ENCODE results near the gene MPZL2. TPM values are rescaled to one million over a fixed set of nuclear protein-coding genes. Genes with fewer than 3 reads are reported as not detected.

MPZL2 gene
- total and polyA plus RNA-seq, 10 of the 15 experiments (the other 5 are each of a cell fraction or from before 2014, with no cell fraction given), result 0.81 to 4.8 (median 3.1) TPM

GRCh38 chr11:118212781-118213191, 51.3 kb downstream of the MPZL2 start:
- Histone ChIP-seq H3K4me3 (no peak overlapping the region), H3K4me1 (ENCODE audit: control insufficient read depth, insufficient read depth, low read length) (peaks cover 36% of the 10 kb centered on the region), H3K4me2 (ENCODE audit: control insufficient read depth, insufficient read depth) (no peak overlapping the region), H3K27me3 (replicated peaks in 1 of 2; ENCODE audit: control insufficient read depth in 2 of 2, insufficient read depth in 2 of 2, low read length in 1 of 2) (no peaks in the 10 kb centered on the region), H2AFZ (ENCODE audit: control insufficient read depth, low read depth, low read length) (no peak overlapping the region), H3K9me3 (replicated peaks; ENCODE audit: control insufficient read depth, insufficient read depth, low read length) (no peaks in the 10 kb centered on the region; the same call in 2 of the 3 replicates), H3K79me2 (ENCODE audit: control insufficient read depth, insufficient read depth, low read length) (no peaks in the 10 kb centered on the region), H3K9ac (ENCODE audit: control insufficient read depth, insufficient read depth, low read length) (no peak overlapping the region), H4K20me1 (ENCODE audit: control insufficient read depth, insufficient read depth) (no peaks in the 10 kb centered on the region), H3K36me3 (ENCODE audit: control insufficient read depth in 2 of 2, insufficient read depth in 2 of 2, low read length in 1 of 2) (no peaks in the 10 kb centered on the region), H3K27ac (ENCODE audit: control insufficient read depth, insufficient read depth) (no peak overlapping the region)
- WGBS (ENCODE audit: insufficient coverage, insufficient replicate concordance, low lambda C conversion rate, missing lambda C conversion rate), result 53% methylated on average over 2 of the region's 2 CpGs
- no peak for DNase-seq (ENCODE audit: low read depth, low spot score)
- no peak for ATAC-seq
- in situ Hi-C loops (cut with MboI), result no loop called here
- ChIA-PET CTCF (interaction anchor here (0.6 to 6.9 kb wide), 8 partner anchors 10 to 83 kb away, joined by 3 to 62 read pairs (median 6); partner anchors contain the start of gene JAML), POLR2A (interaction anchor here (0.8 to 1.2 kb wide), 2 partner anchors 14 to 47 kb away, joined by 3 read pairs; no protein-coding TSS in a partner anchor), SMC1A (ENCODE audit: uncharacterized antibody, unreplicated experiment) (interaction anchor here (0.8 to 5.8 kb wide), 10 partner anchors 10 to 44 kb away, joined by 3 to 57 read pairs (median 10); partner anchors contain the start of gene MPZL3), RAD21 (ENCODE audit: unreplicated experiment) (interaction anchor here (2.4 to 4.2 kb wide), 3 partner anchors 10 to 14 kb away, joined by 9 to 43 read pairs (median 21); partner anchors contain the start of gene JAML)
- BruUV-seq (replicated peaks), result no TSS peak
- 0 out of 2 replicates have a peak, but pooled peaks have one; percentile 22 for TF ChIP-seq ZNF217 (IDR thresholded peaks at IDR 0.05)
- no peak for TF ChIP-seq ZBTB11 (CRISPR knock-in tag; IDR thresholded peaks at IDR 0.05)
- intact Hi-C loops (cut with micrococcal nuclease; ENCODE audit: unreplicated experiment), result no loop called here
- FAIRE-seq, result no peak

Data from GM12878 (cell line).